Activated T-cell treated with anti-CD3 and anti-CD28 coated beads, Interleukin-2, amount 50 U/mL, for 1 hour (primary cell): ENCODE data around the gene RAC2.
A peak's percentile ranks its signal among the peaks of the same experiment; 100 is the strongest.
"Not testable (repeated sequence)": the region's sequence is repeated elsewhere in the genome, so short reads cannot be mapped to it uniquely, and the experiment has no call there.

ENCODE experiments used
- DNase-seq: peaks from one replicate; pipeline ENCODE4 v3.0.0-alpha.2; 2020

RAC2 gene

DNA sequence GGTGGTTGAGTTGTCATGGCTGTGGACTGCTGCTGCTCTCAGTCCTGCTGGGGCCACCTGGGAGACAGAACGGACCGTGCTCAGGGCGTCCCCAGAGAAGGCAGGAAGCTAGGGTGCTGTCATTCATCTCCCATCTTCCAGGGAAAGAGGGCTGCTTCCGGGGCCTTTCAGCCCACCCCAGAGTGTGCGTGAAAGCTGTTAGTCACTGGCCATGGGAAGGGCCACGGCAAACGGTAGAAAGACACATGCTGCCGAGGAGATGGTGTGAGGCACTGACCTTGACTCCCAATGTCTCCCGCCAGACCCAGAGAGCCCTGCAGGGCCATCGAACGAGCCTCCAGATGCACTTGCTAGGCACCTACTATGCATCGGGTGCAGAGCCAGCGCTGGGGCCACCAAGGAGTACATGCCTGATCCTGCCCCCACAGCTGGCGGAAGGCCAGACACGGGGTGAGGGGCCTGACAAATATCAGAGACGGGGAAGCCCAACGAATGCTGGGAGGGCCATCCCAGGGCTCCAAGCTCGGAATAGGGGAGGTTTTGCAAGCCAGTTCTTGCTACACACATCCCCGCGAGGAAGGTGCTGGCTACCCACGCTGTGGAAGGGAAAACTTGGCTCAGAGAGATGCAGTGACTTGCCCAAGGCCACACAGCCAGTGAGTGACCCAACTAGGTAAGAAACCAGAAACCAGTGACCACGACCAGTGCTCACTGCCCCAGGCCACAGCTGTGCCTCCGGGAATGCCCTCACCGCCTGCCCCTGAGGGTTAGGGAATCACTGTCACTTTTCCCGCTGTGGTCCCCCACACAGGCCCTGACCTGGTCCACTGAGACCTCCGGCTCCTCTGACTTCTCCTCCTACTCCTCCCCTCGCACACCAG is 10.1 kb downstream of the RAC2 start:
- DNase-seq = no peak

GRCh38 chr22:37233371-37233750 is 10.7 kb downstream of the RAC2 start:
- not testable (repeated sequence) for DNase-seq

- peak; percentile 33 for DNase-seq
Measured at GRCh38 chr22:37232140-37232998, 11.7 kb downstream of the RAC2 start.

GRCh38 chr22:37231406-37232139 is 12.5 kb downstream of the RAC2 start:
- peak; percentile 57 for DNase-seq

DNA sequence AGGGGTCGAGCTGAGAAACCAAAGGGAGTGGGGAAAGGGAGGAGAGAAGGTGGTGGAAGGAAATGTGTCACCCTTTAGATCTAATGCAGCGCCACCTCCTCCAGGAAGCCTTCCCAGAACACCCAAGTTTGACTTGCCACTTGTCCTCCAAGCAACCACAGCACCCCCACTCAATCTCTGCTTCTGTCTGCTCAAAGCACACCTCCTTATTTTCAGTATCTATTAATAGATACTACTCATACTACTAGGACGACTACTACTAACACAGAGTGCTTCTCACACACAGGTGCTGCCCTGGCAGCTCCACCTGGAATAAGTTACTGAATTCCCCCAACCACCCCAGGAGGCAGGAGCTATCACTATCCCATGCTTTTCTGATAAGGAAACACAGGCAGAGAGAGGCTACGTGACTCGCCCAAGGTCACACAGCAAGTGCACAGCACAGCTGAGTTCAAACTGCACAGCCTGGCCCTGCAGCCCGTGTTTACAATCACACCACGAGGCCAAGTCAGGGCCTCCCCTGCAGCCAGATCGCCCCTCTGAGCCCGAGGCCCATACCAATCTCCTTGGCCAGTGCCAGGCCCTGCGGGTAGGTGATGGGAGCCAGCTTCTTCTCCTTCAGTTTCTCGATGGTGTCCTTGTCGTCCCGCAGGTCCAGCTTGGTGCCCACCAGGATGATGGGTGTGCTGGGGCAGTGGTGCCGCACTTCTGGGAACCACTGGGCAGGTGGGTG is 13.2 kb downstream of the RAC2 start:
- DNase-seq = peak; percentile 60

DNA sequence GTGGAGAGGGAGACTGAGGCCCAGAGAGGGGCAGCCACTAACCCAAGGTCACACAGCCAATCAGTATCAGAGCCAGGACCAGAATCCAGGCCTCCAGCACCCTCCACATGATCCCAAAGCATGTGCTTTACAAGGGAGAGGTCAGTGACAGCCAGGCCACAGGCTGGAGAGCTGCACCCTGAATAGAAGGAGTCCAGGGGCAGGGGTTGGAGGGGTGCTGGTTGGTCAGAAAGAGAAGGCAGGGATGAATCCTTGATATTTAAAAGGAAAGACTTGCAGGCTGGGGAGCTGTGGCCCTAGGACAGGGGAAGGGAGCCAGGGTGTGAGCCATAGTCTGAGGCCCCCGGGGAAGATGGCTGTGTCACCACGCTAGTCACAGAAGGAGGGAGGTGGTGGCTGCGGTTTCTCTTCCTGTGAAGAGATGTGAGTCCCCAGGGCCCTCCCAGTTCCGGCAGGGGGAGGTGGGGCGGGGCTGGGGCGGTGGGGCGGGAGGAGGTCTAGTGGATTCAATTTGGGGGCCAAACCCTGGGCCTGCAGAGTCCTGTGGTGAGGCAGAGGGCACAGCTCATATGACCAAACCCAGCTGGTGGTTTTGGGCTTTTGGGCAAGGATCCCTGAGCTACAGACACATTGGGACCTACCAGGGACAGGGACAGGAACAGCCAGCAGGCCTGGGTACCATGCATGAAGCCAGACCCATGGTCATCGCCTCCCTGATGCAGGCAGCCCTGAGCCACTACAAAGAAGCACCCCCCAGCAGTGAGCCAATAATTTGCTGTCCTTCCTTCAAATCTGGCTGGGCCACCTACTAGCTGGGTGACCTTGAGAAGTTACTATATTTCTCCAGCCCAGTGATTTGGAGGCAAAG is 14.0 kb downstream of the RAC2 start:
- DNase-seq = peak; percentile 85

DNA sequence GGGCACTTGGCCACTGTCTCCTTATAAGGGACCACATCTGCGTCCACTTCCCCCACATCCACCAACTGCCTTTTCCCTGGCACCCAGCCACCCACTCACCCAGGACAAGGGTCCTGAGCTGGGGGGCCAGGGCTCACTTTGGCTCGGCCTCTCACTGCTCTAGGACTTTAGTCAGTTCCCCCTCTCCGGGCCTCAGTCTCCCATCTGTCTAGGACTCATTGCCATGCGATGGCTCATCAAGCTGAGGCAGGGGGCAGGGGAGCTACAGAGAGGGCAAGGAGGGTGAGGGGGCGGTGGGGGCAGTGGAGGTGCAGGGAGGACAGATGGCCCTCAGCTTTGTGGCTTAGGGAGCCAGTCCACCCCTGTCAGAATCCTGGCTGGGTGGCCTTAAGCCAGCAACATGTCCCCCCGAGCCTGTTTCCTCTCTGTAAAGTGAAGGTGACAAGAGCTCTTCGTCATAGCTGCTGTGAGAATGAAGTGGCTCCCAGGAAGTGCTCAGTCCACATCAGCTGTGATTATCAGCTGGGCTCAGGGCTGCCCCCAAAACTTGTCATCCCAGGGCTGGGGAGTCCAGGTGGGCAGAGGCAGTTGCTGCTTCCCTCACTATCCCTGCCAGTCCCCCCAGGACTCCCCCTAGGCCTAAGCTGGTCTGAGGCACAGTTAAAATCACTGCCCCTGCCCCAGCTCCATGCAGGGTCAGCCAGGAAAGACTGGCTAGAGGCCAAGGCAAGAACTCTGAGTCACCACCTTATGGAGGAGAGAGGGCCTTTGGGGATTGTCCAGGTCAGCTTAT is 14.9 kb downstream of the RAC2 start:
- peak; percentile 56 for DNase-seq

GRCh38 chr22:37228106-37229011 is 15.7 kb downstream of the RAC2 start:
- peak; percentile 69 for DNase-seq

DNA sequence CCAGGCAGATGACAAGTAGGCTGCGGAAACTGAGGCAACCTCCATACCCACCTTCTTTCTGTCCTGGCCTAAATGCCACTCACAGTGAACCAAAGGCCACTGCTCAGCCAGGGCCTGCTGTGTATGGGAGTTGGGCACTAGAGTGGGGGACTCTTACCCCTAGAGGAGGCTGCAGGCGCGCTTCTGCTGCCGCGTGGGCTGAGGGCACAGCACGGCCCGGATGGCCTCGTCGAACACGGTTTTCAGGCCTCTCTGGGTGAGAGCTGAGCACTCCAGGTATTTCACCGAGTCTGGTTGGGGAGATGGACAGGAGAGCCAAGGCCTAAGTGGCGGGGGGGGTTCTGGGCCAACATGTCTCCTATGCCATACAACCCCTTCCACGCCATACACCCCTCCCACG is 17.6 kb downstream of the RAC2 start:
- no peak for DNase-seq

- DNase-seq = no peak
Measured at GRCh38 chr22:37226087-37226486, 18.0 kb downstream of the RAC2 start.

DNA sequence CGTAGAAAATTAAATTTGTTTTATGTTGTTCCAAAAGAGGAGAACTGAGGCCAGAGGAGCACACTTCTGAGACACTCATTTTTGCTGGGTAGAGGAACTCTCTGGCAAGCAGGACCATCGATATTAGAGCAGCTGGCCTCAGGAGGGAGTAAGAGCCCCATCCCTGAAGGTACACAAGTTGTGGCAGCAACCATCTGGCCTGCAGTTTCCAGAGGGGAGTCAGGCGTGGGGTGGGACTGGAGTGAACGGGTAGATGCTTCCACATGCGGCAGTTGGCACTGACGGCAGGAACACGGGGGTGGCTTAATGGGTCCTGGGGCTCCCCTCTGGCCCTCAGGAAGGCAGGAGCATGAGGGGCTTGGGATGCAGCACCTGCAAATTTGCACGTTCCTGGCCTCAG is 18.6 kb downstream of the RAC2 start:
- no peak for DNase-seq

GRCh38 chr22:37224757-37225420 is 19.2 kb downstream of the RAC2 start:
- DNase-seq = no peak

GRCh38 chr22:37223965-37224551 is 20.0 kb downstream of the RAC2 start:
- no peak for DNase-seq

DNA sequence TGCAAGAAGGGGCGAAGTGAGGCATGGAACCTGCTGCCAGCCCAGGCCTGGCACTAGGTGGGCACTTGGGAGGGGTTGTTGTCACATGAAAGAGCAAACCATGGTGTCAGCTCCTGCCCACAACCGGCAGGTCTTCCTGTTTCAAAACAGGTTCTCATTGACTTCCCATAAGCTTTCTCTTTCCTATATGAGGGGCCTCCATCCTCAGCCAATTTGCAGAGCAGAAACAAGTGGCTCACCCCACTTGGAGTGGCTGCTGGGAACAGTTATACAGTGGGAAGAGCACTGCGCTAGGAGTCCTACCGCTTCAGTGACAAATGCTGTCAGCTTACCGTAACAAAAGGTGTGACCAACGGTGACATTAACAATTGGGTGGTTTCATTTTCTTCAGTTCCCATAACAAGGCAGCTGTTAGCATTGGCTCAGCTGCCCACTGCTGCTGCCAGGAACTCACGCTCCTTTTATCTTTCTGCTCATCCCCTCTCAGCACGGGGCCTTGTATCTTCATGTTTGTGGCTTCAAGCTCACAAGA is 21.6 kb downstream of the RAC2 start:
- peak; percentile 49 for DNase-seq

GRCh38 chr22:37221424-37222333 is 22.4 kb downstream of the RAC2 start:
- no peak for DNase-seq

GRCh38 chr22:37220543-37220981 is 23.5 kb downstream of the RAC2 start:
- DNase-seq = no peak

- DNase-seq = no peak
Measured at GRCh38 chr22:37219533-37219932, 24.5 kb downstream of the RAC2 start.
